DMS53 treated with DMSO at 0.1 percent for 48 hours (cell line): Measurements from ENCODE around the gene NMBR.
"Not testable (repeated sequence)": the region's sequence is repeated elsewhere in the genome, so short reads cannot be mapped to it uniquely, and the experiment has no call there.

Experiments used
- DNase-seq: peaks from one replicate; lab custom pipeline; 2025; ENCODE audit not compliant: unreplicated experiment; lab: John Stamatoyannopoulos, UW

NMBR gene

GRCh38 chr6:142155895-142156757 lies 9.2 kb upstream of the NMBR start:
- peak; percentile 24 for DNase-seq

- no peak for DNase-seq
Observed at GRCh38 chr6:142155091-142155490, 8.2 kb upstream of the NMBR start.

- DNase-seq = no peak
Observed at GRCh38 chr6:142154336-142154735, 7.4 kb upstream of the NMBR start.

- no peak for DNase-seq
Observed at GRCh38 chr6:142153196-142153595, 6.3 kb upstream of the NMBR start.

- DNase-seq = no peak
Observed at GRCh38 chr6:142152746-142153145, 5.8 kb upstream of the NMBR start.

GRCh38 chr6:142141531-142141930 lies 5.4 kb downstream of the NMBR start:
- not testable (repeated sequence) for DNase-seq

- no peak for DNase-seq
Observed at GRCh38 chr6:142138876-142139275, 8.0 kb downstream of the NMBR start.

GRCh38 chr6:142132625-142133024 lies 14.3 kb downstream of the NMBR start, which contains the start of gene GJE1:
TSS of gene GJE1 (plus strand) at chr6:142132925. CDS start at chr6:142133159, 234 bp downstream.
- DNase-seq = no peak

GRCh38 chr6:142130814-142131213 lies 16.1 kb downstream of the NMBR start:
- DNase-seq = no peak

GRCh38 chr6:142121342-142121741 lies 25.6 kb downstream of the NMBR start:
- DNase-seq = no peak

- DNase-seq = no peak
Observed at GRCh38 chr6:142118925-142119324, 28.0 kb downstream of the NMBR start.

- DNase-seq = no peak
Observed at GRCh38 chr6:142118328-142118727, 28.6 kb downstream of the NMBR start.

- no peak for DNase-seq
Observed at GRCh38 chr6:142117366-142117765, 29.6 kb downstream of the NMBR start.

- DNase-seq = peak; percentile 59
Observed at GRCh38 chr6:142112451-142113061, 34.4 kb downstream of the NMBR start.

GRCh38 chr6:142110820-142111219 lies 36.1 kb downstream of the NMBR start:
- DNase-seq = not testable (repeated sequence)

- DNase-seq = not testable (repeated sequence)
Observed at GRCh38 chr6:142104820-142105219, 42.1 kb downstream of the NMBR start.

GRCh38 chr6:142088858-142089216 lies 58.1 kb downstream of the NMBR start:
- peak; percentile 7 for DNase-seq

GRCh38 chr6:142087950-142088857 lies 58.7 kb downstream of the NMBR start:
- peak; percentile 1 for DNase-seq

- DNase-seq = no peak
Observed at GRCh38 chr6:142079130-142079529, 67.8 kb downstream of the NMBR start.

- DNase-seq = no peak
Observed at GRCh38 chr6:142075516-142076101, 71.3 kb downstream of the NMBR start.

GRCh38 chr6:142074516-142074915 lies 72.4 kb downstream of the NMBR start:
- DNase-seq = no peak
